ENCODE measurements around the gene SLC2A11.
"Not testable (repeated sequence)": the region's sequence is repeated elsewhere in the genome, so short reads cannot be mapped to it uniquely, and the experiment has no call there.

Gene SLC2A11

DNA sequence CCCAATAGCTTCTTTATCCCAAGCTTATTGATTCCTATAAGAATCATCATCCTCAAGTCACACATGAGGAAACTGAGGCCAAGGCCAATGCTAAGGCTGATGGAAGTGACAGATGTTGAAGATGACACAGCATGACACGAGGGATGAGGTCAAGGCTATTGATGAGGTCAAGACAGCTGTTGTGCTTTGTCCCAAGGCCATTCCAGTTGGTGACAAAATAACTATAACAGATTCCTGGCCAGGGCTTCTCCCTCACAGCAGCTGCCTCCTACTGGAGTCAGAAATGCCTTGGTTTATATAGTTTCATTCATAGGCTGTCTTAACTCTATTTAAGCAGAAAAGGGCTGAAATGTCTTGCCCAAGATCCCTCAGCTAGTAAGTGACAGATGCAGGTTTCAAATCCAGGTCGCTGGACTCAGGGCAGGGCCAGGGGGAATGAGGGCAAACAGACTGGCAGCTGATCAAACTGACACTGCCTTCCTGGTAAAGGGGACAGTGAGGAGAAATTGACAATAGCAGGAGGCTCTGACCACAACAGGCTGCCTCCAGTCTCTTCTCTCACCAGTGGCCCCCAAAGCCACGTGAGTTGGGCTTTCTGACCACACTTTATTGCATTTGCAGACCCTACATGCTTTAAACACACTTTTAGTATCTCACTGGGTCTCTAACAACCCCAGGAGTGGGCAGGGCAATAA lies 53.0 kb downstream of the SLC2A11 start:
- DNase-seq = no peak

GRCh38 chr22:23911318-23911980 lies 53.8 kb downstream of the SLC2A11 start:
- DNase-seq = no peak

- no peak for DNase-seq
Measured at GRCh38 chr22:23912293-23912903, 54.7 kb downstream of the SLC2A11 start.

GRCh38 chr22:23913306-23913660 lies 55.6 kb downstream of the SLC2A11 start:
- DNase-seq = no peak

- peak; percentile 99 for DNase-seq
Measured at GRCh38 chr22:23913661-23914353, 56.1 kb downstream of the SLC2A11 start.

GRCh38 chr22:23915290-23915689 lies 57.6 kb downstream of the SLC2A11 start:
- no peak for DNase-seq

- DNase-seq = not testable (repeated sequence)
Measured at GRCh38 chr22:23920267-23920611, 62.6 kb downstream of the SLC2A11 start.

GRCh38 chr22:23921586-23922201 lies 64.0 kb downstream of the SLC2A11 start:
- DNase-seq = not testable (repeated sequence)

- no peak for DNase-seq
Measured at GRCh38 chr22:23922921-23923320, 65.2 kb downstream of the SLC2A11 start.

DNA sequence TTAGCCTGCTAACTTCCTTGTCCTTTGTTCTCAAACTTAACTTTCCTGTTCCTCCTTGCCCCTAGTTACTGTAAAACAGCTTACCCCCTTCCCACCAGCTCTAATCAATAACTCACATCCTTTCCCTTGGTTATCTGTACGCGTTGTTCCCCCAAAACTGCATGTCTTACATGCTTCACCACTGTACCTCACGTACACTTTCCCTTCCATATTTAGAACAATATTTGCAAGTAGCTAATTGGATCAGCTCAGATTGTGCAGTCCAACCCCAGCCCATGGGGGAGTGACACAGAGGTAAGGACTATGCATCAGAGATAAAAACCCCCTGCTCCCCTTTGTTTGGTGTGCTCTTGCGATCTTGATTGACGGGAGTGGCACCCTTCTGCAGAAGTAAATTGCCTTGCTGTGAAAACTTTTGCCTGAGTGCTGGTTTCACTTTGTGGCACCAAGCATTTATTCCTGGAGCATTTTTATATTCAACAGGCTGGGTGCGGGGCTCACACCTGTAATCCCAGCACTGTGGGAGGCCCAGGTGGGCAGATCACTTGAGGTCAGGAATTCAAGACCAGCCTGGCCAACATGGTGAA lies 67.4 kb downstream of the SLC2A11 start:
- DNase-seq = no peak

DNA sequence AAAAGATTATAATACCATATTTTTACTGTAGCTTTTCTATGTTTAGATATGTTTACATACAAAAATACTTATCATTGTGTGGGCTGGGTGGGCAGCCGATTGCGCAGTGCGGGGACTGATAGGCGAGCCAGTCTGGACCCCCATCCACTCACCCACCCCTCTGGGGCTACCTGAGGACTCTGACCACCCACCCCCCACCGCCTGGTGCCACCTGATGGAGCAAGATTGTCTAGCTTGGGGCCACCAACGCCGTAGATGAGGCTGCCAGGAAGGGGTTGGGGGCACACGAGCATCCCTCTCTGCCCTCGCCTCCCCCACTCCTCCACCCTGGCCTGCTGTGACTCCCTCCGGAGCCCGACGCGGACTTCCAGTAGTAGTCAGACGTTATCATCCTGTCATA lies 68.9 kb downstream of the SLC2A11 start:
- no peak for DNase-seq

All from activated T-cell treated with anti-CD3 and anti-CD28 coated beads for 4 hours (primary cell).